HG02970 (cell line): ENCODE results near the gene GDI1.

ENCODE experiments used
- ATAC-seq: cut with Tn5 transposase; IDR thresholded peaks from one replicate; pipeline ENCODE4 v1.9.1; 2021; ENCODE audit warnings: mild to moderate bottlenecking, moderate library complexity, moderate number of reproducible peaks; ENCODE audit not compliant: unreplicated experiment, low FRiP score

GDI1 gene

DNA sequence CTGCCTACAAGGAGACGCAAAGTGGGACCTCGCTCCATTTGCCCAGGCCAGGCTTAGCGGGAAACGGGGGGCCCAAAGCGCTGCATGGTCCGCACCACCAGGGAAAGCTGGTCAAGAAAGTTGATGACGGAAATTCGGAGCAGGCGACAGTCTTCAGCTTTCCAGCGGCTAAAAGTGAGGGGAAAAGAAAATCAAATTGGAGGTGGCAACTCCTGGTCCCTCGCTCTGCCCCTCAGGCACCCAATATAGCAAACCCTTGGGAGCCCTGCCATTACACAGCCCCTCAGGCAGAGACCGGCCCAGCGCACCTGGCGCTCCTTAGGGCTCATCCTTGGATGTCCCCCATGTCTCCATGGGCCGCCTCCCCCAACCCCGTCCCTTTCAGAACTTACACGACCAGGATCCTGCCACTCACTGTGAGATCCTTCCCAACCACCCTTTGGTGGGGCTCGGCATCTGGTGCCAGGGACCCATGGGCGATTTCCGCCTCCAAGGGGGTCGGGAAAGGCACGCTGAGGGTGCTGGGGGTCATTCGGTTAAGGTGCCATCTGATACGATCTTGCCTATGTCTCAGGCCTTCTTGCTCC, 41.0 kb downstream of the GDI1 start:
- no peak for ATAC-seq

DNA sequence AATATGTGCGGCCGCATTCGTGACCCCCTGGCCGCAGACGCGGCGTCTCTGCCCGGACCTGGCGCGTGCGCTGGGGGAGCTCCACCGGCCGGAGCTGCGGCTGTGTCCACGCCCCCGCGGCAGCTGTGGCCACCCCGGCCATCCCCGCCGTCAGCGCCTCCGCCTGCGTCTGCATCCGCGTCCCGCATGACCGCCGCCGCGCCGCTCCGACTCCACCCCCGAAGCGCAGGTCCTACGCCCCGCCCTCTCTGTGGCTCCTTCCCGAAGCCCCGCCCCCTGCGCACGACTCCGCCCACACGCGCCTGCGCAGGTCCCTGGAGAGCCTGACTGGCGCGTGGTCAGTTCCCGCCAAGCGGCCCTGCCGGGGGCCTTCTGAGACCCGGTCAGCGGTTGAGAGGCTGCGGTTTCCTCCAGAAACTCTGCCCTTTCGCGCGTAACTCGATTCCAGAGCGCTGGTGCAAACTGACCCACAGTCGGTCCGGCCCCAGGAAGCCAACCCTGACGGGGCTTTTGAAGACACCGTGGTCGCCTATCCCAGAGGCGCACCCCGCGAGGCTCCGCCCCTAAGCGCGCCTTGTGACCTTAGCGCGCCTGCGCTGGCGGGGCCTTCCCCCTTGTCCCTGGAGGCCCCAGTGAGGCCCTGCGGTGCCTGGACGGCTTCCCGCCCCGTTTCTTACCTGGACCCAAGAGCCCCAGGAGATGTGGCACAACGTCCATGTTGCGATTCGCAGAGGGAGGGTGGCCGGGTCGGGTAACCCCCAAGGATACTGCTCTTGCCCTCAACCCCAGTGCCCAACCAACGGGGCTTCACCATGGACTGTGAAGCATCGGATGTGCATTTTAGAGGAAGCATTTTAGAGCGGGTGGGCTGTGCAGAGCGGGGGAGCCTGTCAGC, 42.0 kb downstream of the GDI1 start, which contains the start of gene LAGE3:
LAGE3 (minus strand) TSS at position 554 of the 895 bp plus-strand sequence; CDS start at position 188, 366 bp downstream.
- ATAC-seq, result peak; percentile 74

GRCh38 chrX:154481195-154481594, 44.2 kb downstream of the GDI1 start:
- no peak for ATAC-seq

- ATAC-seq, result no peak
Measured at GRCh38 chrX:154481911-154482601, 45.1 kb downstream of the GDI1 start.

DNA sequence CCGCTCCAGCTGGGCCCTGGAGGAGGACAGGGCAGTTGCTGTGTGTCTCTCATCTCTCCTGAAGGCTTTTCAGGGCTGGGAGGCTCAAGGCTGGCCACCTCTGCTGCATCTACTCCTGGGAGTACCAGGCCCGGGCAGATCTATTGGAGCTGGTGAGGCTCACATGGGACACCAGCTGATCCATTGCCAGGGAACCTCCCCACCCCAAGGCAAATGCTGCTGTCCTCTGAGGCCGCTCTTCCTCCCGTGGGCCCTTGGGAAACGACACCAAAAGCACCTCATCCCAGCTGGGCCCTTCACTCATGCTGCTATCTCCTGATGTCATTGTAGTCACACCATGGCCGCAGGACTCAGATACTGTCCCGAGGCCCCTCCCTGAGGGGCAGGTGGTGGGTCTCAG, 45.8 kb downstream of the GDI1 start:
- ATAC-seq, result no peak

DNA sequence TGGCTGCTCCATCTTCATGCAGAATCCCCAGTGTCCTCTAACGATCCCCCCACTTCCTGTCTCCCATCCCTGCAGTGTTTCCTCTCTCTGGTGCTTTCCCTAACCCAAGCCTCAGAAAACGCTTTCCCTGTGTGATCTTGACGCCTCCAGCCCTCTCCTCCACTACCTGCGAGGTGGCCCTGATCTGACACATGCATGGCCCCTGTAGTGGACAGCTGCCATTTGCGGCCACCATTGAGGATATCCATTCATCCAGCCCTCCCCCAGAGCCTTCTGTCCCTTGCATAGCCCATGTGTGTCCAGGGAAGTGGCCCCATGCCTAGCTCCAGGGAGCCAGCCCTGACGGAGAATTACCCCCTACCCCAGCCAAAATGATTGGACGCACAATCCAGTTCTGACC, 46.4 kb downstream of the GDI1 start:
- ATAC-seq, result no peak

GRCh38 chrX:154484255-154485149, 47.5 kb downstream of the GDI1 start:
- ATAC-seq, result no peak

- ATAC-seq, result no peak
Measured at GRCh38 chrX:154485150-154486051, 48.4 kb downstream of the GDI1 start.

DNA sequence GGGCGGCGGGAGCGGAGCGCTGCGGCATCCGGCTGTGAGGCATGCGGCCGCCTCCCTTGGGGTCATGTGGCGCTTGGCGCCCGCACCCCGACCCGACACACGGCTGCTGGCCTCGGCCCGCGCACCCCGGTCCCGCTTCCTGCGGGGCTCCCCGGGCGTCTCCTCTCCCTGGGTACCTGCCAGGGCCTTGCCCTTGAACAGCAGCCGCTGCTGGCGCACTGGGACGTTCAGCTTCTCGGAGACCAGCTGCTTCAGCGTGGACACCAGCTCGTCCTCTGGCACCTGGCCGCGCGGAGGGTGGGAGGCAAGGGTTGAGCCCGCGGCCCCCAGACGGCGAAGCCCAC, 49.1 kb downstream of the GDI1 start:
- no peak for ATAC-seq

- ATAC-seq, result no peak
Measured at GRCh38 chrX:154486396-154487207, 49.6 kb downstream of the GDI1 start, which contains the start of gene UBL4A. UBL4A (minus strand) TSS chrX:154486615; CDS start chrX:154486584, 31 bp downstream.

GRCh38 chrX:154487518-154488290, 50.8 kb downstream of the GDI1 start:
- no peak for ATAC-seq

- ATAC-seq, result no peak
Measured at GRCh38 chrX:154488336-154489075, 51.6 kb downstream of the GDI1 start.

DNA sequence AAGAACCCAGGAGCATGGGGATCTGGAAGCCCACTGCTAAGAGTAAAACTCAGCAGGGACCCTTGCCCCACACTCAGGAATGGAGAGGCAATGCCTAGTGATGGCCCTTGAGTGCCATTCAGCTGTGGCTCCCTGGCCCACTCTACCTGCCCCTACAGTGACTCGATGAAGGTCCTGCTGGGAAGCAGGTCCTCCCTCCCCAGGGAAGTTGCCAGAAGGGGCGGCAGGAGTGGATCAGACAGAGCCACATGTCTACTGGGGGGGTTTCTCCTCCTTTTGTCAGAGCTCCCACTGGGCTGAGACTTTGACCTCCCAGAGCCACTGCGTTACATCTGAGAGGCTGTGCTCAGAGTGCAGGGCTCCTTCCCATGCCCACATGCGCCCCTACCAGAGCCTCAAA, 52.2 kb downstream of the GDI1 start:
- no peak for ATAC-seq

- peak; percentile 14 for ATAC-seq
Measured at GRCh38 chrX:154490021-154490413, 53.1 kb downstream of the GDI1 start.

- ATAC-seq, result peak; percentile 55
Measured at GRCh38 chrX:154490414-154491083, 53.6 kb downstream of the GDI1 start, which contains the start of gene SLC10A3. SLC10A3 (minus strand) TSS chrX:154490629; CDS start chrX:154488940, 1,689 bp downstream.
